ENCODE data around the gene MSS51.
A peak's percentile ranks its signal among the peaks of the same experiment; 100 is the strongest.
"Not testable (repeated sequence)": the region's sequence is repeated elsewhere in the genome, so short reads cannot be mapped to it uniquely, and the experiment has no call there.

The MSS51 gene

GRCh38 chr10:73414230-73414945 lies 19.0 kb downstream of the MSS51 start:
- no peak for DNase-seq (ENCODE audit: low spot score)

- DNase-seq (ENCODE audit: low spot score) = peak; percentile 95
Observed at GRCh38 chr10:73413528-73414229, 19.7 kb downstream of the MSS51 start, which contains the start of gene ANXA7. Gene ANXA7, minus strand, starts transcription at chr10:73414058. Its CDS starts 13,202 bp downstream, at chr10:73400856.

- DNase-seq (ENCODE audit: low spot score) = no peak
Observed at GRCh38 chr10:73413108-73413527, 20.2 kb downstream of the MSS51 start.

- no peak for DNase-seq (ENCODE audit: low spot score)
Observed at GRCh38 chr10:73410897-73411296, 22.5 kb downstream of the MSS51 start.

- no peak for DNase-seq (ENCODE audit: low spot score)
Observed at GRCh38 chr10:73408978-73409521, 24.3 kb downstream of the MSS51 start.

GRCh38 chr10:73408061-73408460 lies 25.3 kb downstream of the MSS51 start:
- DNase-seq (ENCODE audit: low spot score) = no peak

GRCh38 chr10:73407495-73407894 lies 25.9 kb downstream of the MSS51 start:
- no peak for DNase-seq (ENCODE audit: low spot score)

GRCh38 chr10:73406846-73407245 lies 26.5 kb downstream of the MSS51 start:
- DNase-seq (ENCODE audit: low spot score) = no peak

- no peak for DNase-seq (ENCODE audit: low spot score)
Observed at GRCh38 chr10:73405556-73405955, 27.8 kb downstream of the MSS51 start.

GRCh38 chr10:73404690-73405089 lies 28.7 kb downstream of the MSS51 start:
- DNase-seq (ENCODE audit: low spot score) = no peak

- DNase-seq (ENCODE audit: low spot score) = no peak
Observed at GRCh38 chr10:73401636-73402035, 31.7 kb downstream of the MSS51 start.

GRCh38 chr10:73399063-73399462 lies 34.3 kb downstream of the MSS51 start:
- no peak for DNase-seq (ENCODE audit: low spot score)

- DNase-seq (ENCODE audit: low spot score) = no peak
Observed at GRCh38 chr10:73398024-73398423, 35.3 kb downstream of the MSS51 start.

- not testable (repeated sequence) for DNase-seq (ENCODE audit: low spot score)
Observed at GRCh38 chr10:73394325-73394724, 39.0 kb downstream of the MSS51 start.

GRCh38 chr10:73388228-73388627 lies 45.1 kb downstream of the MSS51 start:
- no peak for DNase-seq (ENCODE audit: low spot score)

GRCh38 chr10:73386583-73386982 lies 46.8 kb downstream of the MSS51 start:
- DNase-seq (ENCODE audit: low spot score) = no peak

GRCh38 chr10:73379064-73379748 lies 54.2 kb downstream of the MSS51 start:
- no peak for DNase-seq (ENCODE audit: low spot score)

GRCh38 chr10:73376679-73377078 lies 56.7 kb downstream of the MSS51 start:
- DNase-seq (ENCODE audit: low spot score) = no peak
